ENCODE measurements around the gene NDST3.

Gene NDST3
- total RNA-seq: 0 to 0.12 (median 0) reads per million in 9 experiments

- Mint-ChIP-seq H3K9me3 (no peaks in the 10 kb centered on the region), H3K27me3 (peaks cover 13 to 20% of the 10 kb centered on the region in 2 donors), H3K27ac (no peak within 1 kb of the TSS), H3K4me3 (no peak within 1 kb of the TSS), H3K36me3 (ENCODE audit: insufficient read depth) (no peaks in the 10 kb centered on the region), H3K4me1 (ENCODE audit: low read depth in 2 of 2) (peaks cover 0 to 3% of the 10 kb centered on the region in 2 donors)
- DNase-seq (no peak), ATAC-seq (replicated peaks) (no peak)
Measured at GRCh38 chr4:118034053-118034785, at the start of gene NDST3. TSS of gene NDST3 (plus strand) at chr4:118034486. CDS start at chr4:118053911, 19,425 bp downstream.

GRCh38 chr4:117986321-117986720, 48.0 kb upstream of the NDST3 start:
- ATAC-seq (replicated peaks) (no peak), DNase-seq (no peak)
- Mint-ChIP-seq H3K27ac (no peak overlapping the region), H3K4me3 (no peak overlapping the region), H3K27me3 (no peaks in the 10 kb centered on the region), H3K9me3 (peaks cover 2 to 5% of the 10 kb centered on the region in 2 donors), H3K36me3 (ENCODE audit: insufficient read depth) (no peaks in the 10 kb centered on the region), H3K4me1 (ENCODE audit: low read depth in 2 of 2) (no peaks in the 10 kb centered on the region)

DNA sequence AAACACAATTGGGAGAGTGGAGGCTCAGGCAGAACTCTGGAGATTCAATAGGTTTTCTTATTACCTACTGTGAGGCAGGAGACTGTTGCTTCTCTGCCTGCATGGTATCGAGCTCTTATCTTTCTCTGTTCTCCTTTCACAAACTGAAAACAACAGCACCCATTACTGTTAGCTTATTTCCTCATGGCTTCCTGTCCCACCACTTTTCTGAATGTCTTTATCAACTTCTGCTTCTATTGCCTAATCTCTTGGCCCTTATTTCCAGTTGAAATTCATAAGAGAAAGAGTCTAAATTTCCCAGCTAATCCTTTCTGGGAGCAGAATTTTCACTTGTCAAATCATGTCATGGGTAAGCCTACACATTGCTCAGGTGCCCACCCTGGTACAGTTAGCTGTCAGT, 46.8 kb upstream of the NDST3 start:
- Mint-ChIP-seq H3K27me3 (no peaks in the 10 kb centered on the region), H3K4me3 (no peak overlapping the region), H3K9me3 (peaks cover 0 to 5% of the 10 kb centered on the region in 2 donors), H3K4me1 (ENCODE audit: low read depth in 2 of 2) (no peaks in the 10 kb centered on the region), H3K27ac (no peak overlapping the region), H3K36me3 (ENCODE audit: insufficient read depth) (no peaks in the 10 kb centered on the region)
- no peak for ATAC-seq (replicated peaks)
- DNase-seq: no peak

GRCh38 chr4:117996891-117997290, 37.4 kb upstream of the NDST3 start:
- DNase-seq (no peak), ATAC-seq (replicated peaks) (no peak)
- peaks cover 3 to 7% of the 10 kb centered on the region in 2 donors for H3K9me3 Mint-ChIP-seq
- no peaks in the 10 kb centered on the region for H3K4me1 Mint-ChIP-seq (ENCODE audit: low read depth in 2 of 2)
- no peaks in the 10 kb centered on the region for H3K36me3 Mint-ChIP-seq (ENCODE audit: insufficient read depth)
- H3K27ac Mint-ChIP-seq: no peak overlapping the region
- no peak overlapping the region for H3K4me3 Mint-ChIP-seq
- no peaks in the 10 kb centered on the region for H3K27me3 Mint-ChIP-seq

- Mint-ChIP-seq H3K27me3 (no peaks in the 10 kb centered on the region), H3K4me1 (ENCODE audit: low read depth in 2 of 2) (no peaks in the 10 kb centered on the region), H3K36me3 (ENCODE audit: insufficient read depth) (no peaks in the 10 kb centered on the region), H3K4me3 (no peak overlapping the region), H3K9me3 (no peaks in the 10 kb centered on the region), H3K27ac (no peak overlapping the region)
- ATAC-seq (replicated peaks): no peak
- no peak for DNase-seq
Measured at GRCh38 chr4:118004088-118004487, 30.2 kb upstream of the NDST3 start.

DNA sequence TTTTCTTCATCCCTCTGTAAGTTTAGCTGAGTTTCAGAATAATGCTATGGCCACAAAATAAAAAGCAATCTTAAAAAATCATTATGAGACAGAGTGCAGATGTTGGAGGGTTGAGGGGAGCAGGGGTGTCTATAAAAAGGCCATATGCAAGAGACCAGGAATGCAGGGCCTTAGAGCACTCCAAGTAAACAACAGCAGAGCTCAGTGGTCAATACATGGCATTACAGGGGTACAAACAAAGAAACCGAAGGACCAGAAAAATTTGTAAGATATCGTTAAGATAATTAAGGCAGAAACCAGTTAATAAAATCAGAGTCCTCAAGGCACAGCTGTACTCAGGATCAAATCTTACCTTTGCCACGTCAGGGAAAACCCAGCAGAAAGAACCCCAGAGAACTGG, 28.4 kb upstream of the NDST3 start:
- Mint-ChIP-seq H3K36me3 (ENCODE audit: insufficient read depth) (no peaks in the 10 kb centered on the region), H3K27ac (no peak overlapping the region), H3K27me3 (no peaks in the 10 kb centered on the region), H3K4me3 (no peak overlapping the region), H3K4me1 (ENCODE audit: low read depth in 2 of 2) (no peaks in the 10 kb centered on the region), H3K9me3 (peaks cover 0 to 2% of the 10 kb centered on the region in 2 donors)
- DNase-seq (no peak), ATAC-seq (replicated peaks) (no peak)

DNA sequence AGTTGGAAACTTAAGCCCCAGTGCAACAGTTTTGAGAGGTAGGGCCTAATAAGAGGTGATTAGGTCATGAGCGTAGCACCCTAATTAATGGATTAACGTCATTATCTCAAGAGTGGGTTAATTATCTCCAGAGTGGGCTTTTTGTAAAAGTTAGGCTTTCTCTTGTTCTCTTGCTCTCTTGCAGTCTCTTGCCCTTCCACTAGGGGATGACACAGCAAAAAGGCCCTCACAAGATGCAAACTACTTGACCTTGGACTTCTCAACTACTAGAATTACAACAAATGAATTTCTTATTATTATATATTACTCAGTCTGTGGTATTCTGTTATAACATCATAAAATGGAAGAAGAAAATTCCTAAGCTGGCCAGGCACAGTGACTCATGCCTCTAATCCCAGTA, 22.1 kb upstream of the NDST3 start:
- H3K4me1 Mint-ChIP-seq (ENCODE audit: low read depth in 2 of 2): no peaks in the 10 kb centered on the region
- no peaks in the 10 kb centered on the region for H3K27me3 Mint-ChIP-seq
- no peak for DNase-seq
- H3K27ac Mint-ChIP-seq: no peak overlapping the region
- H3K4me3 Mint-ChIP-seq: no peak overlapping the region
- peaks cover 0 to 3% of the 10 kb centered on the region in 2 donors for H3K9me3 Mint-ChIP-seq
- no peaks in the 10 kb centered on the region for H3K36me3 Mint-ChIP-seq (ENCODE audit: insufficient read depth)
- ATAC-seq (replicated peaks): no peak

GRCh38 chr4:118014831-118015230, 19.5 kb upstream of the NDST3 start:
- Mint-ChIP-seq H3K27ac (no peak overlapping the region), H3K36me3 (ENCODE audit: insufficient read depth) (no peaks in the 10 kb centered on the region), H3K27me3 (no peaks in the 10 kb centered on the region), H3K4me1 (ENCODE audit: low read depth in 2 of 2) (no peaks in the 10 kb centered on the region), H3K4me3 (no peak overlapping the region), H3K9me3 (peaks cover 0 to 3% of the 10 kb centered on the region in 2 donors)
- ATAC-seq (replicated peaks): no peak
- no peak for DNase-seq

GRCh38 chr4:118018381-118019145, 15.7 kb upstream of the NDST3 start:
- Mint-ChIP-seq H3K27me3 (no peaks in the 10 kb centered on the region), H3K9me3 (peaks cover 0 to 2% of the 10 kb centered on the region in 2 donors), H3K27ac (no peak overlapping the region), H3K36me3 (ENCODE audit: insufficient read depth) (peaks cover 2% of the 10 kb centered on the region), H3K4me3 (no peak overlapping the region), H3K4me1 (ENCODE audit: low read depth in 2 of 2) (no peaks in the 10 kb centered on the region)
- DNase-seq (no peak), ATAC-seq (replicated peaks) (no peak)

DNA sequence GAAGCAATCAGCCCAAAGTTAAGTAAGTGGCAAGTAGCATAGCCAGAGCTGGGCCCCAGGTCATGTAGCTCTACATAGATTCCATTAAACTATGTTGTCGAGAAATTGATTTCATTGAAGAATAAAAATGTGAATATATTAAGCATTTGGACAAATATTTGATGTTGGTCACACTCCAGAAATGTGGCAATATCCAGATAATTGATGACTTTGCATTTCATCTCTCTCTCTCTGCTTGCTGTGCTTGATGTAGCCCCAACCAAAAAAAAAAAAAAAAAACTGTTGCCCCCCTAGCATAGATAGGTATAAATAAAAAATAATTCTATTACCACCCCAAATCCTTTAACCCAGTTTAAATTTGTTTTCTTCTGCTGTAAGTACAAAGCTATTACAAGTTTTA, 7.5 kb upstream of the NDST3 start:
- DNase-seq (no peak), ATAC-seq (replicated peaks) (no peak)
- H3K27me3 Mint-ChIP-seq: no peaks in the 10 kb centered on the region
- peaks cover 2% of the 10 kb centered on the region for H3K36me3 Mint-ChIP-seq (ENCODE audit: insufficient read depth)
- H3K4me3 Mint-ChIP-seq: no peak overlapping the region
- no peak overlapping the region for H3K27ac Mint-ChIP-seq
- no peaks in the 10 kb centered on the region for H3K4me1 Mint-ChIP-seq (ENCODE audit: low read depth in 2 of 2)
- peaks cover 0 to 3% of the 10 kb centered on the region in 2 donors for H3K9me3 Mint-ChIP-seq

GRCh38 chr4:118029224-118029623, 5.1 kb upstream of the NDST3 start:
- no peak overlapping the region for H3K4me3 Mint-ChIP-seq
- no peak for ATAC-seq (replicated peaks)
- no peak for DNase-seq
- no peaks in the 10 kb centered on the region for H3K9me3 Mint-ChIP-seq
- H3K36me3 Mint-ChIP-seq (ENCODE audit: insufficient read depth): no peaks in the 10 kb centered on the region
- H3K27me3 Mint-ChIP-seq: peaks cover 10 to 16% of the 10 kb centered on the region in 2 donors
- peaks cover 0 to 2% of the 10 kb centered on the region in 2 donors for H3K4me1 Mint-ChIP-seq (ENCODE audit: low read depth in 2 of 2)
- no peak overlapping the region for H3K27ac Mint-ChIP-seq

- peaks cover 0 to 3% of the 10 kb centered on the region in 2 donors for H3K4me1 Mint-ChIP-seq (ENCODE audit: low read depth in 2 of 2)
- no peaks in the 10 kb centered on the region for H3K9me3 Mint-ChIP-seq
- DNase-seq (no peak), ATAC-seq (replicated peaks) (no peak)
- no peak overlapping the region for H3K4me3 Mint-ChIP-seq
- H3K27ac Mint-ChIP-seq: no peak overlapping the region
- no peaks in the 10 kb centered on the region for H3K36me3 Mint-ChIP-seq (ENCODE audit: insufficient read depth)
- H3K27me3 Mint-ChIP-seq: peaks cover 13 to 20% of the 10 kb centered on the region in 2 donors
Measured at GRCh38 chr4:118032691-118033090, 1.6 kb upstream of the NDST3 start.

DNA sequence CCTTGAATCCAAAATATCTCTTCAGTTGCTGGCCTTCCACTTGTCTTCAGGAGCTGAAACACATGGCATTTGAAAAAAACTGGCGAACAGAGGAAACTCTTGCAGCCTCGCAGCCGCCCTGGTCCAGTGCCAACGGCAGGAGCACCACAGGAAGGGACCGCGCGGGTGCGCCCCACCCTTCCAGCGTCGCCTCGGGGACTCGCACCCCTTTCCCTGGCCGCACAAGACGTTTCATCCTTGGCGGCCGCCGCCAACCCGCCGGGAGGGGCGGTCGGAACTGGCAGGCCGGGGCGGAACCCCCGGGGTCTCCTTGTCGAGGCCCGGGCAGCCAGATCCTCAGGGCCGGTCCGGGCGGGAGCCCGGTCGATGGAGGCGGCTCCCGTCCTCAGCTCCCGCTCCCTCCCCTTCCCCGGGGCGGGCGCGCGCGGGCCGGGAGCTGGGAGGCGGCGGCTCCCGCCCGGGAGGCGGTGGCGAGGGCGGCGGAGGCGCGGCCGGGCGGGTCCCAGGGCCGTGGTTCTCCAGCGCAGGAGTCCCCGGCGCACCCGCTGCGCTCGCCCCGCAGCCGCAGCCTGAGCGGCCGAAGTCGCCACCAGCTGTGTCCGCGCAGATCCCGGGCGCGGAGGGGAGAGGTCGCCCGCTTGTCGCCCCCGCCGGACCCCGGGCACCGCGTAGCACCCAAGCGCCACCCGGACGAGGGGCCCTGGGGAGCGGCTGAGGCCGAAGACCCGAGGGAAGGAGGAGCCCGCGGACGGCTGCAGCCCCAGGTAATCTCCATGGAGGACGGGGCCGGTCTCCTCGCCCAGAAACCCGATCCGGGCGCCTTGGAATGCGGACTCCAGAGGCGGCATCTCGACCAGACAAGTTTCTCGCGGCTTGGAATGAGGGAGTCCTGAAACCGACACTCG, 886 bp upstream of the NDST3 start:
- no peak for DNase-seq
- peaks cover 0 to 3% of the 10 kb centered on the region in 2 donors for H3K4me1 Mint-ChIP-seq (ENCODE audit: low read depth in 2 of 2)
- H3K27ac Mint-ChIP-seq: no peak overlapping the region
- H3K9me3 Mint-ChIP-seq: no peaks in the 10 kb centered on the region
- no peak overlapping the region for H3K4me3 Mint-ChIP-seq
- ATAC-seq (replicated peaks): no peak
- H3K36me3 Mint-ChIP-seq (ENCODE audit: insufficient read depth): no peaks in the 10 kb centered on the region
- H3K27me3 Mint-ChIP-seq: peaks cover 13 to 20% of the 10 kb centered on the region in 2 donors
